NCI-H526 (cell line): ENCODE measurements around the gene ARL4A.

Experiments
- DNase-seq, 2 experiments: peaks; one replicate each; lab custom pipeline; 2025; lab: John Stamatoyannopoulos, UW

The ARL4A gene

DNA sequence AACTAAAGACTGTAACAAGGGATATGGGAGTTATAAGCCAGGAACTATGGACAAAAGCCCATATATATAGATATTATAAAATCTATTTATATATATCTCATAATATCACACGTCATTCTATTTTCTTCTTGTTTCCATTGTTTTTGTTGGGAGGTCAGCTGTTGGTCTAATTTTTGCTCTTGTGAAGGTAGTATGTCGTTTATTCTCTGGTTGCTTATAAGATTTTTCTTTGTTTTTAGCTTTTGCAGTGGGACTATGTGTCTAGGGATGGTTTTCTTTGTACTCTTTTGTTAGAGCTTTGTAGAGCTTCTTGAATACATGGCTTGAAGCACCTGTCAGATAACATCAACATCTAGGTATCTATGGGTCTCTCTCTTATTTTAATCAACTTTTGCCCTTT is 14.0 kb downstream of the ARL4A start:
- DNase-seq: no peak

DNA sequence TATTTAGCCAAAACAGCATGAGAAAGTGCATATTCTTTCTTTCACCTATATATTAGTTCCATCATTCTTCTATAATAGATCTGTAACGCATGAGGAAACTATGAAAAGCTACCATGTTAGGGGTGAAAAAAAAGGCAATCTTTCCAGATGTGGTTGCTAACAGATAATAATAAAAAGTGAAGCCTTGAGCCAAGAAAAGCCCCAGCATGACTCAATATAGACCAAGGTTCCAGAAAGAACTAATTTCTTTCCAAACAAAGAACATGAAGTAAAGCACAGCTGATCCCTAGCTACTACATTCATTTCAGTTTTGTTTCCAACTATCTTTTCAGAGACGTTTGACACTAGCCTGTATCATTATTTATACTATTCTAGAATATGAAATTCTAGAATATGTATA is 16.4 kb downstream of the ARL4A start:
- DNase-seq: no peak

DNA sequence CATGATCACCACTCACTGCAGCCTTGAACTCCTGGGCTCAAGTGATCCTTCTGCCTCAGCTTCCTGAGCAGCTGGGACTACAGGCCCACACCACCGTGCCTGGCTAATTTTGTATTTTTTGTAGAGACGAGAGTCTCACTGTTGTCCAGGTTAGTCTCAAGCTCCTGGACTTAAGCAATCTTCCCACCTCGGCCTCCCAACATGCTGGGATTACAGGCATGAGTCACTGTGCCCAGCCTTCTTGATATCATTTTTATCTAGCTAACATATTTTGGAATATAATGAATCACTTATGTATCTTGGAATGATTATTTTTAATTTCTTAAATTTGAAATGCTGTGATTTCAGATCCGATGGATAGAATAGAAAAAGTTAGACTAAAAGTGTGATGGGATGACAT is 18.4 kb downstream of the ARL4A start:
- no peak for DNase-seq

DNA sequence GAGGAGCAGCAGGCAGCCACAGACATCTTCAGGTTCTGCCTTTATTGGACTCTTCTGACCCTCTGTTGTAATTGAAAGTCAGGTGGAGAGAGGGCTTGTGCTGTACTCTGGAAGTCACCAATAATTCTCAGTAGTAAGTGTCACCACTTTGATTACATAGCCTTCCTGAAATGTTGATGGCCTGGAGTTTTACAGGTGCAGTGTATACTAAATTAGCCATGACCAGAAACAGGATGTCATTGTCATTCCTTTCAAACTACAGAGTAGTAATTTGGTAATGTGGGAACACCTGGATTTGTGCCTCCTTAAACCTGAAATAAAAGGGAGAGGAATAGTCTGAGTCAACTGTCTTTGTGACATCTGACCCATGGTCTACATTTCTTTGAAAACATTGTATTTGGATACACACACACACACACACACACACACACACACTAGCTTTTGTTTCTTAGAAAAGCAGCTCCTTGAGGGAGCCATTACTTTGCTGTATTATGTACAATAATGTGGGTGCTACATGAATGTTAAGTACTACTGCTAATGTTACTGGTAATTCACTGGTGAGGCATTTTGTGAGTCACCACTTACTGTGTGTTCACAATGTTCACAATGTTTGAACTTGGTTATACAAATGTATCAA is 19.6 kb downstream of the ARL4A start:
- no peak for DNase-seq

DNA sequence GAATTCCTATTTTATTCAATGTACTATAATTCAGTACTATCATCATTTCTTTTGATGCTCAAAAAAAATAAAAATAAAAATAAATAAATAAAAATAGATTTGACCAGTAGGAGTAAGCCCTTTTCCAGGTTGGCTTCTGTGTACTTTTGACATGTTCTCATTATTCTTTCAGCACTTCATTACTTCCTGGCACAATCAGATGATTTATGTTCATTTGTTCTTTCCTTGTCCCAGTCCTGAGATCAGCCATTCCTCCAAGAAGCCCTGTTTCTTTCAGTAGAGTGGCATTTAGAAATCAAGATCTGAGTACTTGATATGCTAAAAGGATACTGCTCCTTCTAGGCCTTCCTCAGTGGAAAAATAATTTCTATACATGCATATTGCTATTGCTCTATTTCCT is 20.9 kb downstream of the ARL4A start:
- no peak for DNase-seq

DNA sequence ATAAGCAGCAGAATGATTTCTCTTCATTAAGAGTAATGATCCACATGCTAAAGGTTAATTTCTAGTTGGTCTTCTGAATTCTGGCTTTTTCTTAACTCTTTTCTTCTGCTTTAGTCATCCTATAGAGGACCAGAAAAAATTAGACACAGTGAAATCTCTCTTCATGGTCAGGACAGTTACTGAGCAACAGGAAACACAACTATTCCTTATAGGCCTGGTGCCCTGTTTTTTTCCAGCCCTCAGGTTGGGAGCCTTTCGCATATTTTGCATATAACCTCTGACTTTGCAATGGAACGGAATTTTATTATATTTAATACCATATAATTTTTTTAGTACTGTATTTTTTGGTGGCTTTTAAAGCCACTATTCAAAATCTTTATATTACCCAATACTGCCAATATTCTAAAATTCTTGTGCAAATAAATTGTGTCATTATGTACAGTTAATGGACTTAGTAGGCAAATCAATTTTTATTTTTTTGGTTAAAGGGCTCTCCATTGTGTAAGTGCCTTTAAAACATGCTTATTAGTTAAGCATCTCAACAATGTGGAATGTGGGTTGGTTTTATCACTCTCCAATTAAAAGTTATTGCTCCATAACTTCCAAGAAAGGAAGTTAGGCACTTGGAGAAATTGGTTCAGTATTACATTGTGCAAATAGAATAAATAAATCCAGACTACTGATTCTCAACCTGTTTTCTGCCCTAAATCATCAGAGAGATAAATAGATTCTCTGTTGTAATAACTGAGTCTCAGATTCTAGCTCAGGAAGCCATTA is 22.5 kb downstream of the ARL4A start:
- no peak for DNase-seq

DNA sequence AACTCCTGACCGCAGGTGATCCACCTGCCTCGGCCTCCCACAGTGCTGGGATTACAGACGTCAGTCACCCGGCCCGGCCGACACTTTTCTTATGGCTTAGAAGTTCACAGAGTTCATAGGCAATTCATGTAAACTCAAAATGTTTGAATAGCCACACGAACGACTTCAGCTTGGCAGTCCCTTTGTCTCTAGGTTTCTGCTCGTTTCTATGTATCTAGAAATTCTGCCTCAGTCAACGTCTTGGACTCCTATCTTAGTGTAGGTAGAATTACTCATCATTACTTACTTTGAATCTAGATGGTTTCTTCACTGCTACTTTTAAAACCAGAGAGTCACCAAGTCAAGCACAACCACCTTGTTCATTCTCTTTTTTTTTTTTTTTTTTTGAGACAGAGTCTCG is 23.7 kb downstream of the ARL4A start:
- DNase-seq: no peak

DNA sequence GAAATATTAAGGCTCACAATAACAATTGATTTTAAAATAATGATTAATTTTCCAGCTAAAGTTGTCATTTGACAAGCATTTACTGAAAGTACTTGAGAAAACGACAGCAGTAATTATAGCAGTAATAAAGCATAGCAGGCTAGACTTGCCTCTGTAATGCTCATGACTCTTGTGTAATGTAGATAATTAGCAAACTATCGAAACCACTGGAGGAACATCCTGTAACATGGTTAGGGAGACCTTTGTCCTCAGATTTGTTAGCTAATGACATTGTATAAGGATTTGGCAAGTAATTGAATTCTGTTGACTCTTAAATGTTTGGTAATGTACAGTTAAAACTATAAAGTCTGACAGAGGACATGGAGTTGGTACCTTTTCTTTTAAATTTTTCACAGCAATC is 24.8 kb downstream of the ARL4A start:
- no peak for DNase-seq

DNA sequence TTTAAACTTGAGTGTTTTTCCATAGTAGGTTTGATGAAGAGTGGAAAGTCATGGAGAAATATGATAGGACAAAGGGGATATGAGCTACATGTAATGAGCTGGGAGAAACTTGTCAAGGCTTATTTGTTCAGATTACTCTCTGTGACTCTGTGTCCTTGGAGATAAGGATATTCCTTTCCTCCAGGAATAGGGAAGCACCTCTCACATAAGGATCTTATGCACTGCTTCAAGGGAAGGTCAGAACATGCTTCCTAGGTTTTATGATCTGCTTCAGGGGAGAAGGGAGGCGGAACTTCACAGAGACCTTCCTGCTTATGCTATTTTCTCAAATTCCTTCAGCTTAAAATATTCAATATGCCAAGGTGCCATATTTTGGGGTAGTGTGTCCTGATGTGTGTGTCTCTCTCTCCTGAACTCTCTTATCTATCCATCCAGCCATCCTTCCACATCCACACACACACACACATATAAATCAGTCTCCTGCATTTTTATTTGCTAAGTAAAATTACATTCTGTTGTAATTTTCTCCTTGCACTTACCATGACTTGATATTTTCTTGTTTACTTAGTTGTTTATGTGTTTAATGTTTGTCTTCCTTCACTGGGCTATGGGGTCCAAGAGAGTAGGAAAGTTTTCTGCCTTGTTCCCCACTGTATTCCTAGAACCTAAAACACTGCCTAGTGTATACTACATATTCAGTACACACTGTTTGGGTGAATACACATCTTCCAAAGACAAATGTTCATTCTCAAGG is 26.4 kb downstream of the ARL4A start:
- no peak for DNase-seq

DNA sequence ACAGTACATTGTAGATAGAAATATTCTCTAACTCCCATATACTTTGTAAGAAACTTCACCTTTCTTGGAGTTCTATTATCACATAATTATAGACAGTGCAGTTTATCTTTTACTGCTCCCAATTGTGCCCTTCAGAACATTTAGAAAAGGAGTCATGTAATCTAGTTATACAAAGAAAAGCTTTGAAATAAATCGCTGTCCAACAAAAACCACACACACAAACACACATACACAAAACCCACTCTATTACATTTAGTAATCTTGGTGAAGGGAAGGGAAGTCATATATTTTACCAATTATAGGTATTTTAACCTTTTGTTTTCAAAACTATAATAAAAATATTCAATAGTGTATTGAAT is 26.9 kb downstream of the ARL4A start:
- no peak for DNase-seq

DNA sequence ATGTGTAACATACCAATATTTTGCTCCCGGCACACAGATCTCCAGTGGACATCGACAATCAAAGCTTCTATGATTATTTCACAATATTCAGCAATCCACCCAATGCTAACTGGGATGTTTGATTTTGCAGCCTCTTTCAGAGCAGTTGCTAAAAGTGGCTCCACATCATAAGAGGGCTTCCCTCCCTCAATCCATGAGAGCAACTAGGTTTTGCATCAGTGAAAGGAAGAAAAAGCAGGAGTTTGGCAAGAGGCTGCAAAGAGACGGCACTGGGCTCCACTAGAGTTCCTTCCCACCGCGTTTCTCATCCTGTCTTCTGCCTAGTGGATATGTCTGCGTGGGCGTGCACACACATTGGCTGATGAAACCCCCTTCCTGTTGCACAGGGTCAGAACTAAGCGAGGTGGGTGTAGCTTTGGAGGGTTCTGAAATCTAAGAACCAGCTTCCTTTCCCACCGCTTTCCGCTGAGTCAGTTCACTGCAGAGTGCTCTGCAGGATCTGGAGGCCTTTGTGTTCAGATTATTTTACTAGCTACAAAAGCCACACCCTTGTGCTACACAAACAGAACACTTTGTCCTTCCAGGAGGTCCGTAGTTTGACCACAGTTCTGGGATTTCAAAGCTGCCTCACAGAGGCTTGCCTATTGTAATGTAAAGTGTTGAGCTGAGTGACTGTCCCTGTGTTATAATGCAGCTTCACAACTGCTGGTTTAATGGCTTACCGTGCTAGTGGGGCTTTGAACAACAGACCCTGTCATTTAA is 28.1 kb downstream of the ARL4A start:
- peak; percentile 12 to 35 for DNase-seq

DNA sequence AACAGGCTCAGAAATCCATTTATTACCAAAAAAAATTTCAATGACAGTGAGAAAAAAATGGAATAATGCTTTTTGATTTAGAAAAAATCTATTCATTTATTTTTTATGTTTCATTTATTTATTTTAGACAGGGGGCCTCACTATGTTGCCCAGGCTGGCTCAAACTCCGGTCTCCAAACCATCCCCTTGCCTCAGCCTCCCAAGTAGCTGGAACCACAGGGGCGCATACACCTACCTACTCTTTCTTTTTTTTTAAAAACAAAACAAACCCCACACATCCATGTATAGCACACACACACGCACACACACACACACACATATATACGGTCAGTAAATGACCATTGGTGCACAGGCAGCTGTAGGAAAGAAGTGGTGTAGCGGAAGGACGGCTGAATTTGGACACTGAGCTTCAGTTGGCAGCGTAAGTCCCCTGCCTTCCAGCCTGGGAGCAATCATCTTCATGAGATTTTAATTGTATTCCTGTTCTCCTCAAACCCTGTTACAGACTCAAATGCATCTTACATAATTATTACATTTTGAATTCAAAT is 28.8 kb downstream of the ARL4A start:
- no peak for DNase-seq

DNA sequence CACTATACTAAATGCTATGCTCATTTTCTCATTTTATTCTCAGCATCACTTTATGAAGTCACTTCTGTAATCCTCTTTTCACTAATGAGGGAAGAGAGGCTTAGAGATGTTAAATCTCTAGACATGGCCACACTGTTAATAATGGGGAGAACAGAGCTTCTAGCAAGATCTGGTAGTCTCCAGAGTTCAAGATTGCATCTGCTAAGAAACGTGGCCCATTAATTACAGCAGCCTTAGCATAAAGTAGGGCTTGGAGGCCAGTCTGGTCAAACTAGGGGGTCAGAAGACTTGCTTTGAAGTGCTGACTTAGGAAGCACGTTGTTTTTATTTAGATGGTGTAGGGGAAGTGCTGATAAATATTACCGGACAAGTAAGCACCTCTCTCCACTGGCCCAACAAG is 29.3 kb downstream of the ARL4A start:
- DNase-seq: no peak

DNA sequence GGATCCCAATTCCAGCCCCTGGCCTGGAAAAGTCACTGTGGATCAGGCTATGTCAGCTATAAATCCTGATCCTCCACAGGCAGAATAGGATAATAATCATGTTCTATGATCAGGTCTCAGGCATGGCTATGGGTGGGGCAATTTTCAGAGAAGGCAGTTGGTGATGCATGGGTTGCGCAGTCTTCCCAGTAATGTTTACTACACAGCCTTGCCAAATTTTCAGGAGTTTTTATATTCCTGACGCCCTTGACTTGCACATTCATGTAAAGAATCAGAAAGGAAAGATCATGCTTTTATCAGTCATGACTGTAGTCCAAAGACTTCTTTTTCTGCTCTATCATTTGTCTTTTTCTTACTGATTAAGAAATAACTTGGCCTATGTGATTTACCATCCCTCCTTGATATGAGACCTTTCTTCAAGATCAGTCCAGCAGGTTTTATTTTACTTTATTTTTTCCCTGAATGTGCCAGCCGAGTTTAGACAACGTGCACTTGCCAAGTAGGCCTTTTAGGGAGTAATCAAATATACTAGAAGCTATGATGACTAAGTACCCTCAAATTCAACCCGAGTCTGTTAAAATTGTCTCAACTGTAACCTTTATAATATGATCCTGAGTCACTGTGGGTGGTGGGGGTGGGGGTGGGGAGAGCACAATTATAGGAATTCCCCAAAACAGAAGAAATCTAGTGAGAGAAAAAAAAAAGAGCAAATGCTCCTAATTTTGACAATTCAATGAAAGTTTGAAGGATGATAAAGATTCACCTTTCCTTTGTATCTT is 31.9 kb downstream of the ARL4A start:
- DNase-seq: no peak

DNA sequence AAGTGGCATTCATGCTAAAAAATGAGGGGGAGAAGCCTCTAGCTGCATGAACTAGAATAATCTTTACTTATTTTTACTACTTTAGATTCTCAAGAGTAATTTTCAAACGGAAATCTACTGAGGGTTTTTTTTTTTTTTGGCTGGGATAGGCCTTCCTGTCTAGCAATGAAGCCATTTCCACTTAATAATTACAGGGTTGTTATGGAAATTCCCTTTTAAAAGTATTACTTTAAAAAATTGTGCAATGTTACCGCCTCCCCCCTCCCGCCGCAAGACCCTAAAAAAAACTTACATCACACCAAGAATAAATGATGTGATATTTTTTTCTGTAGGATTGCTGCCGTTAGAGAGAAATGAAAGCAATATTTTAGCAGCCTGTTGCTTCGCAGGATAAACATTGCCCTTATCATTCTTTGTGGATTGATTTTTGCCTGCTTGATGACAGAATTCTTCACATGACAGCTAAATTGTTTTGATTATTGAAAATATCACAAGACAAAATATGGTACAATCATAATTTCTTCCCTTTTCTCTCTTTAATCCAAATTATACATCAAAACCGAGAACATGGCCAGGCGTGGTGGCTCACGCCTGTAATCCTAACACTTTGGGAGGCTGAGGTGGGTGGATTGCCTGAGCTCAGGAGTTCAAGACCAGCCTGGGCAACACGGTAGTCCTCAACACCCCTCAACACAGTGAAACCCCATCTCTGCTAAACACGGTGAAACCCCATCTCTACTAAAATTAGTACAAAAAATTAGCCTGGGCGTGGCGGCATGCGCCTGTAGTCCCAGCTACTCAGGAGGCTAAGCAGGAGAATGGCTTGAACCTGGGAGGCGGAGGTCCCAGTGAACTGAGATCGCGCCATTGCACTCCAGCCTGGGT is 32.8 kb downstream of the ARL4A start:
- no peak for DNase-seq

DNA sequence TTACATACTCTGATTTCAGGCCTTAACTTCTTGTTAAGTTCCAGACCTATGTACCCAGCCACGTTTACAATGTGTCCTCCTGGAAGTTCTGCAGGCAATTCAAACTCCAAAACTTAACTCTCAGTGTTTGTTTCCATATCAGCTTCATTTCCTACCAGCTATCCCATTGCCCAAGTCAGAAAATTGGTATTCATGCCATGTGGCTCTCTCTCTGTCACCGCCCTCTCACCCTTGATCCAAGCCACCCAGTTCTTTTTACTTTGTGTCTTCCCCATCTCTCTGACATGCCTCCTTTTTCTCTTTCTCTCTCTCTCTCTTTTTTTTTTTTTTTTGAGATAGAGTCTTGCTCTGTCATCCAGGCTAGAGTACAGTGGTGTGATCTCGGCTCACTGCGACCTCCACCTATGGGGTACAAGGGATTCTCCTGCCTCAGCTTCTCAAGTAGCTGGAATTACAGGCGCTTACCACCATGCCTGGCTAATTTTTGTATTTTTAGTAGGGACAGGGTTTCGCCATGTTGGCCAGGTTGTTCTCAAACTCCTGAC is 33.9 kb downstream of the ARL4A start:
- DNase-seq: no peak

DNA sequence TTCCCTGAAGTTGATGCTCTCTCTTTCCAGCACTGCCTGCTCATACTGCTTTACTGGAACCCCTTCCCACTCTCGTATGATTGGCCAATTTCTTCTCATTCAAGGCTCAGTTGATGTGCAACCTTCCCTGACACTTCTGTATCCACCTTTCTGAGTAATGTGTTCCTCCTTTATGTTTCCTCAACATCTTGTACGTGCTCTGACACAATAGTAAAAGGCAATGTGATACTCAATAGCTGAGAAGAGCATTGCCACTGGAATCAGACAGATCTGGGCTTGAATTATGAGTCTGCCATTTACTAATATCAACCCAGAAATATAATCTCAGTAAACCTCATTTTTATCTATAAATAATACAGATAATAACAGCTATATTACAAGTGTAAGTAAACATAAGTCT is 34.7 kb downstream of the ARL4A start:
- DNase-seq: no peak

DNA sequence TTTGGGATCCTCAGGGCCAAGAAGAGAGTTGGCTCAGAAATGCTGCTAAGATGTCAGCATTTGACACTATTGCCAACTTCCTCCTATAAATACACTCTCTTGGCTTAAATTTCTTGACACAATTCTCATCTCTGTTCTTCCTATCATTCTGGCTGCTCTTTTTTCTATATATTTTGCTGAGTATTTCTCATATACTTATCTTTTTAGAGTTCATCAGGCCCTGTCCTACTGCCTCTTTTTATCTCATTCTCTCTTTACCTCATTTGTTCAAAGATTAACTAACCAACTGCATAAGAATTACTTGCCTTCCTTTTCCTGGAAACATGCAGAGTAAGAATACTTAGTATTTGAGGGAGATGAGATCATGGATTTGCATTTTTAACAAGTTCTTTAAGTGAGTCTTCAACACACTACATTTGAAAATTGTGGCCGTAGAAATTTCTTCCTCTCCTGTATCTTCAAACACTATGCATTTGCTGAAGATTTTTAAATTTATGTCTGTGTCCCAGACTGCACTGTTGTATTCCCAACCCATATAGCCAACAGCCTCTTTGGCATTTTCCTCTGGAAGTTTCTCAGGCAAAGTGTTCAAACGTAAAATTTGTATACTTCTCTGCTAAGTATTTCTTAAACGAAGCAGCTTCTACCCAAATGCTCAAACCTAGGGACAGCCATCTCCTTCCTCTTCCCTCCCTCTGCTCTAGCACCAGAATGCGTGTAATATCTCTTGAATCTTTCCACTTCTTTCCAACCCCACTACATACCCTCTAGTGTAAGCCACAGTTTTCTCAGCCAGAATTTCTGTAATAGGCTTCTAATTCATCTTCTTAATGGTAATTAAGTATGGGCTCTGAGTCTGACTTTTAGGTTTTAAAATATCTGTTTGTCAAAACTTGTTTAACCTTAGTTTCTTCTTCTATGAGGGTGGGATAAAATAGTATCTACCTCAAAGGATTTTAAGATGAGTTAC is 35.5 kb downstream of the ARL4A start:
- DNase-seq: no peak
